ENCODE data around the gene RAB27A. TPM values are rescaled to one million over a fixed set of nuclear protein-coding genes. Genes with fewer than 3 reads are reported as not detected.
"Not testable (repeated sequence)": the region's sequence is repeated elsewhere in the genome, so short reads cannot be mapped to it uniquely, and the experiment has no call there.

Gene RAB27A
- total and polyA plus RNA-seq, 2 of the 13 experiments (the other 11 are each of a cell fraction or from before 2014, with no cell fraction given), result 3.4 to 8.1 TPM

DNA sequence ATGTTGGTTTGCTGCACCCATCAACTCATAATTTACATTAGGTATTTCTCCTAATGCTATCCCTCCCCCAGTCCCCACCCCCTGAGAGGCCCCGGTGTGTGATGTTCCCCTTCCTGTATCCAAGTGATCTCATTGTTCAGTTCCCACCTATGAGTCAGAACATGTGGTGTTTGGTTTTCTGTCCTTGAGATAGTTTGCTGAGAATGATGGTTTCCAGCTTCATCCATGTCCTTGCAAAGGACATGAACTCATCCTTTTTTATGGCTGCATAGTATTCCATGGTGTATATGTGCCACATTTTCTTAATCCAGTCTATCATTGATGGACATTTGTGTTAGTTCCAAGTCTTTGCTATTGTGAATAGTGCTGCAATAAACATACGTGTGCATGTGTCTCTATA, 9.0 kb downstream of the RAB27A start:
- ATAC-seq, result not testable (repeated sequence)
- peaks cover 12% of the 10 kb centered on the region for H3K4me1 ChIP-seq (ENCODE audit: insufficient read depth, low read length)

DNA sequence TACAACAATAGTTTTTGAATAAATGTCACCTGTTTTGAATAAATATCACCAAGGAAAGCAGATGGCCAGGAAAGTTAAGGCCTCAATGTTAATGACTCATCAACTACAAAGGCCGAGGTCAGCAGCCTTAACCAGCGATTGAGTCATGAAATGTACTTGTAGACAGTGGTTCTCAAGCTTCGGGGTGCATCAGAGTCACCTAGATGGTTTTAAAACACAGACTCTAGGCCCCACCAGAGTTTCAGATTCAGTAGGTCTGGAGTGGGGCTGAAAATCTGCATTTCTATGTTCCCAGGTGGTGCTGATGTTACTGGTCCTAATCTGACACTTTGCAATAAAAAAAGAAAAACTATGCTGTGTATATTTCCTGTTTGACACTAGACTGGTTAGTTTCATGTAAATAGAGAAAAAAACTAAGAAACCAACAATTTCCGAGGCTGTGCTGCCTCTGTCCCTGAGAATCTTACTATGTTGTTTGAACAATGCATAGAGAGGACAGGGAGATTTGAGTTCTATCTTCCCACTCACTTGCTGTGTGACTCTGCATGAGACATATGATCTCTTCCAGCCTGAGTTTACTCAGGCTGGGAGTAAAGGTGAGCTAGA, 9.8 kb downstream of the RAB27A start:
- DNase-seq (ENCODE audit: low spot score), result peak; percentile 62
- intact Hi-C loops (cut with micrococcal nuclease; ENCODE audit: unreplicated experiment) (no loop called here), in situ Hi-C loops (cut with HindIII; ENCODE audit: extremely low pct_ligation_motif_present, low pct_unique_long_range_greater_than_20kb) (no loop called here)
- no TSS peak for BruUV-seq (replicated peaks)
- TF ChIP-seq, protein P1, sequence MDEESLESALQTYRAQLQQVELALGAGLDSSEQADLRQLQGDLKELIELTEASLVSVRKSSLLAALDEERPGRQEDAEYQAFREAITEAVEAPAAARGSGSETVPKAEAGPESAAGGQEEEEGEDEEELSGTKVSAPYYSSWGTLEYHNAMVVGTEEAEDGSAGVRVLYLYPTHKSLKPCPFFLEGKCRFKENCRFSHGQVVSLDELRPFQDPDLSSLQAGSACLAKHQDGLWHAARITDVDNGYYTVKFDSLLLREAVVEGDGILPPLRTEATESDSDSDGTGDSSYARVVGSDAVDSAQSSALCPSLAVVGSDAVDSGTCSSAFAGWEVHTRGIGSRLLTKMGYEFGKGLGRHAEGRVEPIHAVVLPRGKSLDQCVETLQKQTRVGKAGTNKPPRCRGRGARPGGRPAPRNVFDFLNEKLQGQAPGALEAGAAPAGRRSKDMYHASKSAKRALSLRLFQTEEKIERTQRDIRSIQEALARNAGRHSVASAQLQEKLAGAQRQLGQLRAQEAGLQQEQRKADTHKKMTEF (CRISPR knock-in tag; IDR thresholded peaks at IDR 0.05), result 0 out of 2 replicates have a peak, but pooled peaks have one; percentile 4
- no peak for TF ChIP-seq ZNF782 (CRISPR knock-in tag; IDR thresholded peaks at IDR 0.05; ENCODE audit: borderline replicate concordance)
- TF ChIP-seq ZNF644 (CRISPR knock-in tag; IDR thresholded peaks at IDR 0.05; ENCODE audit: low read depth), result 0 out of 2 replicates have a peak, but pooled peaks have one; percentile 13
- no peak for TF ChIP-seq REXO4 (CRISPR knock-in tag; IDR thresholded peaks at IDR 0.05; ENCODE audit: borderline replicate concordance)
- peak; percentile 64 for TF ChIP-seq MAFF (IDR thresholded peaks at IDR 0.05; ENCODE audit: low read depth, low read length)
- TF ChIP-seq MAFK (conservative IDR thresholded peaks at IDR 0.05 in 1 of 2, IDR thresholded peaks at IDR 0.05 in 1 of 2; ENCODE audit: low read length in 2 of 2), result peak; percentile 57 to 64; a peak in 3 of 4 replicates
- TF ChIP-seq FOSL2 (CRISPR knock-in tag; IDR thresholded peaks at IDR 0.05), result peak; percentile 91
- 0 out of 2 replicates have a peak, but pooled peaks have one; percentile 72 for TF ChIP-seq ZNF317 (CRISPR knock-in tag; IDR thresholded peaks at IDR 0.05)
- 0 out of 2 replicates have a peak, but pooled peaks have one; percentile 28 for TF ChIP-seq SAP130 (CRISPR knock-in tag; IDR thresholded peaks at IDR 0.05; ENCODE audit: low read depth)
- no peak for TF ChIP-seq ZNF616 (CRISPR knock-in tag; IDR thresholded peaks at IDR 0.05; ENCODE audit: low read depth)
- 0 out of 2 replicates have a peak, but pooled peaks have one; percentile 7 for TF ChIP-seq NFE2L2 (IDR thresholded peaks at IDR 0.05; ENCODE audit: low read length)
- peak; percentile 74 for ATAC-seq
- ChIA-PET POLR2A (interaction anchor here (1.2 kb wide), 1 partner anchor 59 kb away, joined by 3 read pairs; no protein-coding TSS in a partner anchor), CTCF (ENCODE audit: low intra/inter-chr PET ratio, low total read pairs) (no interaction called here)
- Histone ChIP-seq H3K4me3 (replicated peaks in 1 of 3; ENCODE audit: insufficient read depth in 1 of 3, low read depth in 2 of 3, low read length in 3 of 3) (no peak overlapping the region), H3K36me3 (replicated peaks in 1 of 2; ENCODE audit: control insufficient read depth in 1 of 2, insufficient read depth in 2 of 2, low read length in 2 of 2) (no peaks in the 10 kb centered on the region), H3K9me3 (ENCODE audit: low read length) (no peaks in the 10 kb centered on the region), H3K9ac (ENCODE audit: insufficient read depth, low read depth, low read length) (no peak overlapping the region), H3K27me3 (ENCODE audit: control insufficient read depth in 1 of 2, insufficient read depth in 2 of 2, low read length in 2 of 2) (no peaks in the 10 kb centered on the region), H3K4me2 (ENCODE audit: low read depth, low read length) (peak overlapping the region; percentile 41), H3K4me1 (ENCODE audit: insufficient read depth, low read length) (peaks cover 12% of the 10 kb centered on the region), H2AFZ (ENCODE audit: low read length) (no peak overlapping the region), H4K20me1 (ENCODE audit: insufficient read depth, low read length) (no peaks in the 10 kb centered on the region), H3K79me2 (ENCODE audit: insufficient read depth, low read length) (no peaks in the 10 kb centered on the region), H3K27ac (ENCODE audit: extremely low read length, insufficient read depth, low read length) (peak overlapping the region; percentile 40)
- 30% methylated on average over 4 of the region's 4 CpGs for WGBS (ENCODE audit: low lambda C conversion rate)
- FAIRE-seq, result no peak

More for the DNA sequence above, 9.0 kb downstream of the RAB27A start:
- intact Hi-C loops (cut with micrococcal nuclease; ENCODE audit: unreplicated experiment); H3K4me3 ChIP-seq (replicated peaks in 1 of 3; ENCODE audit: insufficient read depth in 1 of 3, low read depth in 2 of 3, low read length in 3 of 3); H3K27me3 ChIP-seq (ENCODE audit: control insufficient read depth in 1 of 2, insufficient read depth in 2 of 2, low read length in 2 of 2); H3K4me2 ChIP-seq (ENCODE audit: low read depth, low read length); H4K20me1 ChIP-seq (ENCODE audit: insufficient read depth, low read length); H3K9ac ChIP-seq (ENCODE audit: insufficient read depth, low read depth, low read length); H3K9me3 ChIP-seq (ENCODE audit: low read length); H3K79me2 ChIP-seq (ENCODE audit: insufficient read depth, low read length); H3K27ac ChIP-seq (ENCODE audit: extremely low read length, insufficient read depth, low read length); CTCF ChIA-PET (ENCODE audit: low intra/inter-chr PET ratio, low total read pairs); DNase-seq (ENCODE audit: low spot score); H2AFZ ChIP-seq (ENCODE audit: low read length); in situ Hi-C loops (cut with HindIII; ENCODE audit: extremely low pct_ligation_motif_present, low pct_unique_long_range_greater_than_20kb); FAIRE-seq; H3K36me3 ChIP-seq (replicated peaks in 1 of 2; ENCODE audit: control insufficient read depth in 1 of 2, insufficient read depth in 2 of 2, low read length in 2 of 2); BruUV-seq (replicated peaks): not testable (repeated sequence)
- TF ChIP-seq HMG20A (CRISPR knock-in tag; IDR thresholded peaks at IDR 0.05; ENCODE audit: borderline replicate concordance) (peak; percentile 23; the same call in 1 of the 2 replicates), FOSL2 (CRISPR knock-in tag; IDR thresholded peaks at IDR 0.05) (peak; percentile 29; the same call in 1 of the 2 replicates), RARA (CRISPR knock-in tag; IDR thresholded peaks at IDR 0.05) (0 out of 2 replicates have a peak, but pooled peaks have one; percentile 18)
- WGBS (ENCODE audit: low lambda C conversion rate), result 93% methylated on average over 2 of the region's 2 CpGs
- POLR2A ChIA-PET, result interaction anchor here (1.2 kb wide), 1 partner anchor 60 kb away, joined by 3 read pairs; no protein-coding TSS in a partner anchor
